ENCODE results near the gene KARS1.

KARS1 gene

DNA sequence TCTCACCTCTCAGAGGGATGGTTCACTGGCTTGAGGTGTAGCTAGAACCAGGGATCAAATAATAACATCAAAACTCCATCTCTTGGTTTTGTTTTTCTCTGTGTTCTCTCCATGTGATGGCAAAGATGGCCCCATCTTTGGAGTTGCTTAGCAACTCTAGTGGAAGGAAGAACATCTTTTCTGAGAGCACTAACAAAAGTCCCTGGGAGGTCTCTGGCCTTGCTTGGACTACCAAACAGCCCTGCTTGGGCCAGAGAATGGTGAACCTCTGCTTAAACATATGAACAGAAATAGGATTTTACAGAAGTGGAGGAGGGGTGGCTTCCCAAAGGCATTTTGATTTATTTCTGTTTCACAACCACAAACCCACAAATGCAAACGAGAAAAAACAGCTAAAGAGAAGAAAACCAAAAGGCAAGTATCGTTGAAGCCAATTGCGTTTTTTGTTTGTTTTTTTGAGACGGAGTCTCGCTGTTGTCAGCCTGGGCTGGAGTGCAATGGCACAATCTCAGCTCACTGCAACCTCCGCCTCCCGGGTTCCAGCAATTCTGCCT lies 68.1 kb downstream of the KARS1 start:
- peaks cover 17% of the 10 kb centered on the region for H3K36me3 ChIP-seq (ENCODE audit: insufficient read depth, low read length)
- H2AFZ ChIP-seq (ENCODE audit: low read length, unreplicated experiment): no peak overlapping the region
- H3K27ac ChIP-seq (ENCODE audit: low read depth, low read length): no peak overlapping the region
- H3K27me3 ChIP-seq (ENCODE audit: insufficient read depth, low read length): no peaks in the 10 kb centered on the region
- no peaks in the 10 kb centered on the region for H3K79me2 ChIP-seq (ENCODE audit: control insufficient read depth, insufficient read depth, low read length, unreplicated experiment)
- H3K4me3 ChIP-seq (ENCODE audit: low read depth, low read length): no peak overlapping the region
- H3K4me1 ChIP-seq (ENCODE audit: control insufficient read depth, insufficient read depth, low read length, unreplicated experiment): no peaks in the 10 kb centered on the region

DNA sequence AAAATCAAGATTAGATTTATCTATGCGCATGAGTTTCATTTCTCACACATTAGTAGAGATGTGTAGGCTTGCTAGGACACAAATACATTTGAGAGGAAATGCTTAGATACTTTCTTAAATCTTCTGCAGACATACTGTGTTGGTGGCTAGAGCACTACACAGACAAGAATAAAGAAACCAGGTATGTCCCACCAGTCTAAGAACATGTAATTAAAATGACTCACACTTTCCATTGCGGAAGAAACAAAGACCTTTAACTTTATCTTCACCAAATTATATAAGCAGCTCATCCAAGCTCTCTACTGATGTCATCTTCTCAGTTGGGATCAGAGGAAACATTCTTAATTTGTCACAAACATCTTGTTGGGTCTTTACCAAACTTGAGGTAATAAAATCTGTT lies 68.7 kb downstream of the KARS1 start:
- no peaks in the 10 kb centered on the region for H3K4me1 ChIP-seq (ENCODE audit: control insufficient read depth, insufficient read depth, low read length, unreplicated experiment)
- H3K36me3 ChIP-seq (ENCODE audit: insufficient read depth, low read length): peaks cover 17% of the 10 kb centered on the region
- no peak overlapping the region for H3K27ac ChIP-seq (ENCODE audit: low read depth, low read length)
- no peak overlapping the region for H3K4me3 ChIP-seq (ENCODE audit: low read depth, low read length)
- no peaks in the 10 kb centered on the region for H3K27me3 ChIP-seq (ENCODE audit: insufficient read depth, low read length)
- no peaks in the 10 kb centered on the region for H3K79me2 ChIP-seq (ENCODE audit: control insufficient read depth, insufficient read depth, low read length, unreplicated experiment)
- H2AFZ ChIP-seq (ENCODE audit: low read length, unreplicated experiment): no peak overlapping the region

DNA sequence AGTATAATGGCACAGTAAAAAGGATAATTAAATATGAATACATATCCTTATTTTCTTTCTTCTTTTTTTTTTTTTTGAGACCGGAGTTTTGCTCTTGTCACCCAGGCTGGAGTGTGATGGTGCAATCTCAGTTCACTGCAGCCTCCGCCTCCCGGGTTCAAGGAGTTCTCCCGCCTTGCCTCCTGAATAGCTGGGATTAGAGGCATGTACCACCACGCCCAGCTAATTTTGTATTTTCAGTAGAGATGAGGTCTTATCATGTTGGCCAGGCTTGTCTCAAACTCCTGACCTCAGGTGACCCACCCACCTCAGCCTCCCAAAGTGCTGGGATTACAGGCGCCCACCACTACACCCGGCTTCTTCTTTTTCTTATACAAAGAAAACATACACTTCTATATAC lies 69.3 kb downstream of the KARS1 start:
- Histone ChIP-seq H3K27me3 (ENCODE audit: insufficient read depth, low read length) (no peaks in the 10 kb centered on the region), H3K4me1 (ENCODE audit: control insufficient read depth, insufficient read depth, low read length, unreplicated experiment) (no peaks in the 10 kb centered on the region), H3K27ac (ENCODE audit: low read depth, low read length) (no peak overlapping the region), H3K4me3 (ENCODE audit: low read depth, low read length) (no peak overlapping the region), H3K79me2 (ENCODE audit: control insufficient read depth, insufficient read depth, low read length, unreplicated experiment) (no peaks in the 10 kb centered on the region), H3K36me3 (ENCODE audit: insufficient read depth, low read length) (peaks cover 17% of the 10 kb centered on the region), H2AFZ (ENCODE audit: low read length, unreplicated experiment) (no peak overlapping the region)

All from ACC112 (cell line).